OCI-LY7 (cell line): ENCODE data around the gene TRMU.

Experiments
- CTCF ChIP-seq: fragments of 200-600 bp; sonication (generic); conservative IDR thresholded peaks from 2 replicates; pipeline ENCODE4 v1.5.1; 2014; ENCODE audit warnings: mild to moderate bottlenecking, antibody characterized with exemption, low read length, moderate library complexity, mixed read lengths
- EZH2phosphoT487 ChIP-seq: fragments of 200-600 bp; sonication (generic); IDR thresholded peaks from 2 replicates; pipeline ENCODE4 v1.6.1; 2018; ENCODE audit warnings: low read depth, borderline replicate concordance, mild to moderate bottlenecking, mixed run types, antibody characterized with exemption, low read length, moderate library complexity, mixed read lengths

GRCh38 chr22:46292173-46292572, 43.3 kb upstream of the TRMU start:
- TF ChIP-seq CTCF (no peak), EZH2phosphoT487 (no peak)
